ENCODE data around the gene XPNPEP2. TPM values are rescaled to one million over a fixed set of nuclear protein-coding genes. Genes with fewer than 3 reads are reported as not detected.
A peak's percentile ranks its signal among the peaks of the same experiment; 100 is the strongest.

Gene XPNPEP2
- polyA plus RNA-seq, 1 of the 3 experiments (the other 2 are of a cell fraction), result 0.21 TPM

GRCh38 chrX:129737916-129738315, 863 bp upstream of the XPNPEP2 start:
- DNase-seq, result no peak
- H3K79me2 ChIP-seq (ENCODE audit: insufficient read depth), result no peaks in the 10 kb centered on the region
- POLR2A ChIA-PET, result interaction anchor here (1.2 to 1.5 kb wide), 3 partner anchors 11 to 168 kb away, joined by 3 to 8 read pairs (median 6); partner anchors contain the start of genes APLN and UTP14A

GRCh38 chrX:129739578-129739977, 799 bp downstream of the XPNPEP2 start:
- Histone ChIP-seq H4K20me1 (ENCODE audit: insufficient read depth) (no peaks in the 10 kb centered on the region), H3K9ac (no peak overlapping the region), H3K4me2 (no peak overlapping the region), H2AFZ (ENCODE audit: low read depth) (no peak overlapping the region), H3K4me1 (ENCODE audit: control insufficient read depth in 1 of 2, insufficient read depth in 2 of 2, low read depth in 1 of 2, low read length in 1 of 2) (peaks cover 0 to 28% of the 10 kb centered on the region in 2 experiments; a peak in 1 of 4 replicates), H3K4me3 (ENCODE audit: low read depth in 2 of 2, low read length in 1 of 2) (no peak overlapping the region), H3K27me3 (ENCODE audit: insufficient read depth) (peaks cover 15% of the 10 kb centered on the region), H3K9me2 (no peaks in the 10 kb centered on the region), H3K36me3 (replicated peaks in 1 of 2; ENCODE audit: control insufficient read depth in 1 of 2, insufficient read depth in 2 of 2, low read length in 1 of 2) (no peaks in the 10 kb centered on the region), H3K9me3 (no peaks in the 10 kb centered on the region), H3K27ac (ENCODE audit: low read depth in 2 of 2, low read length in 1 of 2) (peak overlapping the region in 1 of 2 experiments; percentile 86; a peak in 2 of 4 replicates), H3F3A (replicated peaks; ENCODE audit: insufficient read depth) (no peaks in the 10 kb centered on the region), H3K79me2 (ENCODE audit: insufficient read depth) (no peaks in the 10 kb centered on the region)
- POLR2A ChIA-PET, result interaction anchor here (0.5 kb wide), 1 partner anchor 12 kb away, joined by 3 read pairs; no protein-coding TSS in a partner anchor
- CTCF ChIA-PET, result interaction anchor here (1.0 to 1.7 kb wide), 4 partner anchors 8 to 135 kb away, joined by 3 to 5 read pairs (median 3); no protein-coding TSS in a partner anchor
- no peak for DNase-seq
- 73% methylated on average over 3 of the region's 4 CpGs for WGBS (ENCODE audit: low lambda C conversion rate)
- no peak for TF ChIP-seq FOSL2 (IDR thresholded peaks at IDR 0.05; ENCODE audit: borderline replicate concordance, low read depth)
- no peak for TF ChIP-seq ZBTB33 (IDR thresholded peaks at IDR 0.05; ENCODE audit: borderline replicate concordance, low read depth)
- TF ChIP-seq PBX3 (IDR thresholded peaks at IDR 0.05), result no peak
- TF ChIP-seq USF2 (IDR thresholded peaks at IDR 0.05; ENCODE audit: borderline replicate concordance, low read depth, low read length), result no peak
- TF ChIP-seq MXI1 (IDR thresholded peaks at IDR 0.05; ENCODE audit: low read depth, low read length), result no peak
- TF ChIP-seq MEF2A (IDR thresholded peaks at IDR 0.05; ENCODE audit: borderline replicate concordance, low read depth), result no peak
- no peak for TF ChIP-seq GABPA (IDR thresholded peaks at IDR 0.05; ENCODE audit: low read depth)
- no peak for TF ChIP-seq JUND (IDR thresholded peaks at IDR 0.05)

More at GRCh38 chrX:129737916-129738315, 863 bp upstream of the XPNPEP2 start:
- Histone ChIP-seq H2AFZ (ENCODE audit: low read depth) (no peak overlapping the region), H3K9me2 (no peaks in the 10 kb centered on the region), H3K4me2 (no peak overlapping the region), H3K36me3 (replicated peaks in 1 of 2; ENCODE audit: control insufficient read depth in 1 of 2, insufficient read depth in 2 of 2, low read length in 1 of 2) (no peaks in the 10 kb centered on the region), H3F3A (replicated peaks; ENCODE audit: insufficient read depth) (no peaks in the 10 kb centered on the region), H3K27me3 (ENCODE audit: insufficient read depth) (peaks cover 8% of the 10 kb centered on the region), H4K20me1 (ENCODE audit: insufficient read depth) (no peaks in the 10 kb centered on the region), H3K9me3 (no peaks in the 10 kb centered on the region), H3K4me1 (ENCODE audit: control insufficient read depth in 1 of 2, insufficient read depth in 2 of 2, low read depth in 1 of 2, low read length in 1 of 2) (peaks cover 0 to 28% of the 10 kb centered on the region in 2 experiments; a peak in 1 of 4 replicates), H3K27ac (ENCODE audit: low read depth in 2 of 2, low read length in 1 of 2) (peak overlapping the region in 1 of 2 experiments; percentile 86; a peak in 2 of 4 replicates), H3K4me3 (ENCODE audit: low read depth in 2 of 2, low read length in 1 of 2) (no peak overlapping the region), H3K9ac (no peak overlapping the region)
- CTCF ChIA-PET, result interaction anchor here (1.1 to 4.0 kb wide), 3 partner anchors 11 to 323 kb away, joined by 3 to 43 read pairs (median 3); no protein-coding TSS in a partner anchor
- WGBS (ENCODE audit: low lambda C conversion rate), result 35% methylated on average over 5 of the region's 5 CpGs
- TF ChIP-seq TCF12 (IDR thresholded peaks at IDR 0.05), result no peak
- no peak for TF ChIP-seq SMC3 (IDR thresholded peaks at IDR 0.05; ENCODE audit: low read depth, low read length)
- no peak for TF ChIP-seq RXRA (IDR thresholded peaks at IDR 0.05; ENCODE audit: borderline replicate concordance, low read depth)
- TF ChIP-seq GABPA (IDR thresholded peaks at IDR 0.05; ENCODE audit: low read depth), result no peak
- no peak for TF ChIP-seq IRF3 (IDR thresholded peaks at IDR 0.05; ENCODE audit: low read depth, low read length)
- TF ChIP-seq GATA2 (CRISPR knock-in tag; IDR thresholded peaks at IDR 0.05), result no peak
- no peak for TF ChIP-seq TEAD4 (IDR thresholded peaks at IDR 0.05; ENCODE audit: borderline replicate concordance, insufficient read depth)
- no peak for TF ChIP-seq CHD2 (IDR thresholded peaks at IDR 0.05; ENCODE audit: low read length, partially characterized antibody)
- no peak for TF ChIP-seq RFX5 (IDR thresholded peaks at IDR 0.05; ENCODE audit: low read length)
- TF ChIP-seq CTCF (IDR thresholded peaks at IDR 0.05), result no peak
- no peak for TF ChIP-seq ELF1 (IDR thresholded peaks at IDR 0.05)
- no peak for TF ChIP-seq POLR2AphosphoS5 (IDR thresholded peaks at IDR 0.05; ENCODE audit: low read depth, low read length)
- no peak for TF ChIP-seq TAF1 (IDR thresholded peaks at IDR 0.05; ENCODE audit: borderline replicate concordance, low read depth, low read length)
- TF ChIP-seq NFIC (IDR thresholded peaks at IDR 0.05; ENCODE audit: borderline replicate concordance), result no peak
- TF ChIP-seq MEF2A (IDR thresholded peaks at IDR 0.05; ENCODE audit: borderline replicate concordance, low read depth), result no peak
- TF ChIP-seq RAD21 (IDR thresholded peaks at IDR 0.05; ENCODE audit: low read length), result no peak

Measured in SK-N-SH (cell line).